Mononuclear cell (primary cell): ENCODE data around the gene CHI3L2. TPM values are rescaled to one million over a fixed set of nuclear protein-coding genes. Genes with fewer than 3 reads are reported as not detected.

ENCODE experiments used
- H3K27me3 ChIP-seq: 2 replicates; pipeline ENCODE4 v1.6.0; 2011; ENCODE audit warnings: low read length, control low read depth; ENCODE audit not compliant: insufficient read depth
- H3K4me1 ChIP-seq: 2 replicates; pipeline ENCODE4 v1.5.1; 2011; ENCODE audit warnings: mild to moderate bottlenecking, low read length, control low read depth; ENCODE audit not compliant: insufficient read depth
- H3K4me3 ChIP-seq: 2 replicates; pipeline ENCODE4 v1.5.1; 2011; ENCODE audit warnings: mild to moderate bottlenecking, low read length, moderate library complexity
- H3K9me3 ChIP-seq: 2 replicates; pipeline ENCODE4 v1.5.1; 2011; ENCODE audit warnings: low read depth, mild to moderate bottlenecking, control low read depth, low read length
- total RNA-seq: library from RNA; depleted of rRNA; stranded (reverse); fragments of >200 nt; gene quantifications from one replicate; pipeline ENCODE4 v1.2.3, GENCODE V29; 2012

Gene CHI3L2
- total RNA-seq, 1 donor = 12.9 TPM

GRCh38 chr1:111222308-111223125 is 5.0 kb upstream of the CHI3L2 start:
- peaks cover 80% of the 10 kb centered on the region for H3K4me1 ChIP-seq
- H3K9me3 ChIP-seq = no peaks in the 10 kb centered on the region
- no peaks in the 10 kb centered on the region for H3K27me3 ChIP-seq
- H3K4me3 ChIP-seq = no peak overlapping the region

DNA sequence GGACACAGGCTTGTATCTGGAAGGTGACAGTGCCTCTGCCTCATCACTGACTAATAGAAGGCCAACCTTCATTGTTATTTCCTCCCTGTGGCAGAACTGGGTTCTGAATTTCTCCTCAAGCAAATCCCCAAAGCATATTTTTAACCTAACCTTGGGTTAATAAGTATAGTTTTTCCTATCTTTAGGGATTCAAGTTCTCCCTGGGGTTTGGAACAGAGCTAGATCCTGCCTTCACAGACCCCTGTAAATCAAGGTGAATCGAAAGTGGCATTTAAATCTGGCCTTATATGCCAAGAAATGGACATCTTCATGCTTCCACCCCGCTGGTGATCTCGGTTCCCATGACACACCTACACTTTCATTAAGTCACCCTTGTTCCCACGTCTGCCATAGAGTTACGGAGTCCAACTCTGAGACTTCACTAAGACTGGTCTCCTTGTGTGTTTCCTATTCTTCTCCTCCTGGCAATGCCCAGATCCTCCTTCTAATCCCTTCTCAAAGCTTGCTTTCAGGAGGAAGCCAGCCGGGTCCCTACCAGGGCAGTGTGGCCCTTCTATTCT is 4.3 kb upstream of the CHI3L2 start:
- H3K4me3 ChIP-seq = no peak overlapping the region
- H3K4me1 ChIP-seq = peaks cover 82% of the 10 kb centered on the region
- H3K27me3 ChIP-seq = no peaks in the 10 kb centered on the region
- H3K9me3 ChIP-seq = no peaks in the 10 kb centered on the region

DNA sequence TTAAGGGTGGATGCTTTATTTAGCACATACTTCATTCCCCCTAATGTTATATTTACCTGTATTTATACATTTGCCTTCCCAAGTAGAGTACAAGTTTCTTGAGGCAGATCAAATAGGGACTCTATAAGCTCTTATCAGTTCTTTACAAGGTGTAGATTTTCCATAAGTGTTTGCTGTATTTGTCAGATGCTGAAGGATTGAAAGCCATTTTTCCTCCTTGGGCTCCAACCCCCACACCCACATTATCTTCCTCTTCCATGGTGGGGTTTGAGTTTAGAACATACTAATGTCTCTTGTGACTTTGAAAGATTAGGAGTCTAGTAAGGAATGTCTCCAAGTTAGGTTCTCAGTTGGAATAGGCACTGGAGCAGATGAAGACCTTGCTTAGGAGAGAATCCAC is 2.4 kb upstream of the CHI3L2 start:
- peaks cover 68% of the 10 kb centered on the region for H3K4me1 ChIP-seq
- H3K9me3 ChIP-seq = no peaks in the 10 kb centered on the region
- H3K4me3 ChIP-seq = no peak overlapping the region
- H3K27me3 ChIP-seq = no peaks in the 10 kb centered on the region

DNA sequence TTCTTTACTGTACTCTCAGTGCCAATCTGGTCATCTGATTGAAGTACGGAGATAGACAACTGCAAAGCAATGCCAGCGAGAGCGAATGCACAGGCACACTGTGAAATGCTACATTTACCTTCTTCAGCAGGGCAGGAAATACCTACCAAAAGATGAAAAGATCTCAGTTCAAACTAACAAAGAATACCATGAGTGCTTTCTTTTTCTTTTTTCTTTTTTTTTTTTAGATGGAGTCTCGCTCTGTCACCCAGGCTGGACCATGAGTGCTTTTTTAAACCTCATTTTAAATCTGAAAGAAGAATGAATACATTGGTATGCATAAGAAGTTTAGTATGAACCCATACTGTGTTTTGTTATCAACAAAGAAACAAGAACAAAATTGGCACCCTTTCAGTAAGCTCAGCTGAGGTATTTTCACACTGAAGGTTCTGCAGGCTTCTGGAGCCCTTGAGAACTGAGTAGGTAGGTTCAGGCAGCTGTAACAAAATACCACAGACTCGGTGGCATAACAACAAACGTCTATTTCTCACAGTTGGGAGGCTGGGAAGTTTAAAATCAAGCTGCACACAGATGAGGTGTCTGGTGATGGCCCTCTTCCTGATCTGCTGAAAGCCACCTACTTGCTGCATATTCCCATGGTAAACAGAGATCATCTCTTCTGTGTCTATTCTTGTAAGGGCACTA is 1.7 kb upstream of the CHI3L2 start:
- Histone ChIP-seq H3K4me3 (no peak overlapping the region), H3K27me3 (no peaks in the 10 kb centered on the region), H3K4me1 (peaks cover 66% of the 10 kb centered on the region), H3K9me3 (no peaks in the 10 kb centered on the region)

- H3K4me3 ChIP-seq = no peak overlapping the region
- H3K4me1 ChIP-seq = peaks cover 44% of the 10 kb centered on the region
- H3K27me3 ChIP-seq = no peaks in the 10 kb centered on the region
- no peaks in the 10 kb centered on the region for H3K9me3 ChIP-seq
Measured at GRCh38 chr1:111227851-111228747, 586 bp downstream of the CHI3L2 start.

- H3K4me1 ChIP-seq = peaks cover 39% of the 10 kb centered on the region
- no peak overlapping the region for H3K4me3 ChIP-seq
- no peaks in the 10 kb centered on the region for H3K27me3 ChIP-seq
- H3K9me3 ChIP-seq = no peaks in the 10 kb centered on the region
Measured at GRCh38 chr1:111228748-111229126, 1.2 kb downstream of the CHI3L2 start.

DNA sequence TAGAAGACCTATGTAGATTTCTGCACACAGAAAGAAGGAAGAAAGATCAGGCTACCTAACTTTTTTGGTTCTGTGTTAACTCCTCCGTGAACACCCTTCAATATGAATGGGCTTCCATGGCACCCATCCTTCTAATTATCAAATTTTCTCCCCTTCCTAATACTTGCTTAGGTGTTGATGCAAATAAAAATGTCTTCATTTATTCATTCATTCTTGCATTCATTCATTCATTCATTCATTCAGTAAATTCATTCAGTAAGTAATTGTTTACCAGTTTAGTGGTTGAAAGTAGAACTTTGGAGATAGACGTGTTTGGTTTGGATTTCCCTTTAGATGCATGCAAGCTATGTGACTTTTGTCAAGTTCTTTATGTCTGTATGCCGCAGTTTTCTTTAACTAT is 4.6 kb downstream of the CHI3L2 start:
- Histone ChIP-seq H3K27me3 (no peaks in the 10 kb centered on the region), H3K4me1 (peaks cover 22% of the 10 kb centered on the region), H3K4me3 (no peak overlapping the region), H3K9me3 (no peaks in the 10 kb centered on the region)

DNA sequence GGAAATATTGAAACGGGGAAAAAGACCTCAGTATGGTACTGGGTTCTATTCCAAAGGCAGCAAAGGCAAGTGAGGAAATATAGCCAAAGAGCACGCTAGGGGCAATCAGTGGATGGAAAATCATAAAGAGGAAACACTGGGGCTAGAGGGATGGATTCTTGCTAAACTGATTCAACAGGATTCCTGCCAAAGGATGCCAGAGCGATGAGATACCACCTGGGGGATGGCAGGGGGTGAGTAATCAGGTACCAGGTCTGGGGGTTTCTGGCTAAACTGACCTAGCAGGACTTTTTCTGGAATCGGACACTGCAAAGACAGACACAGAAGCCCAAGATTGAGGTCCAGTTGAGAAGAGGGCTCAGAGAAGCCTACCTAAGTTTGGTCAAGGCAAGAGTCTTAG is 6.7 kb downstream of the CHI3L2 start:
- H3K4me3 ChIP-seq = no peak overlapping the region
- no peaks in the 10 kb centered on the region for H3K9me3 ChIP-seq
- peaks cover 6% of the 10 kb centered on the region for H3K4me1 ChIP-seq
- H3K27me3 ChIP-seq = no peaks in the 10 kb centered on the region

DNA sequence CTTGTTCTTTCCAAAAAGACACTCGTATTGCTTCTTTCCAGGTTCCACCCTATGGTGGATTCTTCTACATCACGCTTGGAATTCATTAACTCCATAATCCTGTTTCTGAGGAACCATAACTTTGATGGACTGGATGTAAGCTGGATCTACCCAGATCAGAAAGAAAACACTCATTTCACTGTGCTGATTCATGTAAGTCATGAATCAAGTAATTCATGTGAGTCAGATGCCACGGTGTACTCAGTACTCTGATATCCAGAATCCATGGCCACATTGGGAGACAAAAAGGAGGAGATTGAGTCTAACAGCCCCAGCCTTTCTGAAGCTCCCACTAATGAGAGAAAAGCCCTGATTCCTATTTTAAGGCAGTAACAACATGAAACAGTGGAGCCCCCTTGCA is 7.4 kb downstream of the CHI3L2 start:
- H3K4me3 ChIP-seq = no peak overlapping the region
- peaks cover 6% of the 10 kb centered on the region for H3K4me1 ChIP-seq
- H3K27me3 ChIP-seq = no peaks in the 10 kb centered on the region
- H3K9me3 ChIP-seq = no peaks in the 10 kb centered on the region

DNA sequence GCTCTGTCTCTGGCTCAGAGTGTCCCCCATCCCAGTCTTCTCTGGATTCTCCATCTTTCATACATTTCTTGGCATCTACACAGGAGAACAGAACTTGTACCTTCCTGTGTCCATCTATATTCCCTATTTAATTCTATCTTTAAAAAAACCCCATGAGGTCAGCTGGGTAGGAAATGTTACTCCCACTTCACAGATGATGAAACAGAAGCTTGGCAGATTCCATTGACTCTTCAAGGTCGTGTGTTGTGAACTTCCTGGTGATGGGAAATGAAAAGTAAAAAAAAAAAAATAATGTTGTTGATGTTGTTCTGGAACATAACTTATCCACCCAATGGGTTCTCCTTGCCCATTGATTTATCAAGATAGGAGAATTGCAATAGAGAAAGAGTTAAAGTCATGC is 8.9 kb downstream of the CHI3L2 start:
- no peaks in the 10 kb centered on the region for H3K27me3 ChIP-seq
- no peak overlapping the region for H3K4me3 ChIP-seq
- H3K4me1 ChIP-seq = no peaks in the 10 kb centered on the region
- H3K9me3 ChIP-seq = no peaks in the 10 kb centered on the region

DNA sequence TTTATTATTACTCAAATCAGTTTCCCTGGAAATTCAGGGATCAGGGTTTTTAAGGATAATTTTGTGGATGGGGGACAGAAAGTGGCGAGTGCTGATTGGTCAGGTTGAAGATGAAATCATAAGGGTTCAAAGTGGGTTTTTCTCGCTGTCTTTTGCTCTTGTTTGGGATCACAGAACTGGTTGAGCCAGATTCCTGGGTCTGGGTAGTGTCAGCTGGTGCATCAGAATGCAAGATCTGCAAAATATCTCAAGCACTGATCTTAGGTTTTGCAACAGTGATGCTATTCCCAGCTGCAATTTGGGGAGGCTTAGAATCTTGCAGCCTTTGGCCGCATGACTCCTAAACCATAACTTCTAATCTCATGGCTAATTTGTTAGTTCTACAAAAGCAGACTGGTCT is 9.3 kb downstream of the CHI3L2 start:
- Histone ChIP-seq H3K27me3 (no peaks in the 10 kb centered on the region), H3K9me3 (no peaks in the 10 kb centered on the region)

DNA sequence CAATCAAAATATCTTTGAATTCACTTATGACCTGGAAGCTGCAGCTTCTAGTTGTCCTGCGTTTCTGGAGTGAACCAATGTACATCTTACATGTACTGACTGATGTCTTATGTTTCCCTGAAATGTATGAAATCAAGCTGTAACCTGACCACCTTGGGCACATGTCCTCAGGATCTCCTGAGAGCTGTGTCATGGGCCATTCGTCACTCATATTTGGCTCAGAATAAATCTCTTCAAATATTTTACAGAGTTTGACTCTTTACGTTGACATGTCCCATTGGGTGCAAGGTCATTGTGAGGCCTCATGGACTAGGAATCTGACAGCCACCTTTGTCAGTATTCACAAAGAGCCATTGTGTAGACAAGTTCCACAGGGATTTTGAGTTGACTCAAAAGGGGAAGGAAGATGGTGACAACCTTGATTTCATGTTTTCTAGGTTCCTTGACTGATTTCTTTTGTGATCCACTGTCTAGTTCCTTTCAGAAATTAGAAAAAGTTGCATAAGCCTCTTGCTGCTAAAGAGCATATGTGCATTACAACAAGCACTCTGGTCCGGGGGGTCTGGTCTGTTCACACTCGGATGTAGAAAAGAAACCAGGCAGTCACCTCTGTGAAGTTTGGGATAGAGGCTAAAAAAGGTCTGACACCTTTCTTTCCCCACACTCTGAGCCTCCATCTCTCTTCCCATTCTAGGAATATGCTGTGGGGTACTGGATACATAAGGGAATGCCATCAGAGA is 10.7 kb downstream of the CHI3L2 start:
- H3K27me3 ChIP-seq = no peaks in the 10 kb centered on the region
- H3K9me3 ChIP-seq = no peaks in the 10 kb centered on the region
- H3K4me3 ChIP-seq = no peak overlapping the region
- no peaks in the 10 kb centered on the region for H3K4me1 ChIP-seq

More for the DNA sequence above, 9.3 kb downstream of the CHI3L2 start:
- Histone ChIP-seq H3K4me1 (no peaks in the 10 kb centered on the region), H3K4me3 (no peak overlapping the region)

DNA sequence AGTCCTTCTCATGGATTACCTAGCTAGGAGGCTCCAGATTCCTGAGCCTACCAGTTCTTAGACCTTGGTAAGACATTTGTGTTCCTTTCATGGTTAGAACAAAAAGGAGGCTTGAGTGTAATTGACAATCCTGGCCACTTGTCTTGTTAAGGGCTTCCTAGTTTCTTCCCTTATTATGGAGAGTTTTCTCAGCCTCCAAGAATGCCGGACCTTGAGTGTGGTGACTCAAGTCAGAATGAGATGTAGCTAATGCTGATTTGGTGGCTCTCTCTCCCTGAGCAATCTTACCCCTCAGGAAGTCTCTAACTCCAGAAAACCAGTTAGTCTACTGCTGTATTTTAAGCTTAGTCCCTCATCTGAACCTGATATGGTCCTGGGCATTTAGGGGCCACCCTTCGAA is 14.3 kb downstream of the CHI3L2 start:
- no peak overlapping the region for H3K4me3 ChIP-seq
- no peaks in the 10 kb centered on the region for H3K9me3 ChIP-seq
- H3K4me1 ChIP-seq = no peaks in the 10 kb centered on the region
- H3K27me3 ChIP-seq = no peaks in the 10 kb centered on the region

GRCh38 chr1:111242805-111243523 is 15.5 kb downstream of the CHI3L2 start:
- Histone ChIP-seq H3K9me3 (no peaks in the 10 kb centered on the region), H3K4me3 (no peak overlapping the region), H3K4me1 (no peaks in the 10 kb centered on the region), H3K27me3 (no peaks in the 10 kb centered on the region)
